GM12878 (cell line): ENCODE data around the gene TBC1D2B. TPM values are rescaled to one million over a fixed set of nuclear protein-coding genes. Genes with fewer than 3 reads are reported as not detected.
"Not testable (repeated sequence)": the region's sequence is repeated elsewhere in the genome, so short reads cannot be mapped to it uniquely, and the experiment has no call there.

Source experiments
- ATAC-seq: fragments of 200-7000 bp; cut with Tn5 transposase; 3 replicates; pipeline ENCODE4 v1.9.1; 2020; ENCODE audit warnings: mild to moderate bottlenecking, moderate library complexity
- BruUV-seq: library from RNA; stranded (reverse); fragments of 400-500 nt; replicated peaks from 2 replicates; lab custom pipeline; 2021; lab: Mats Ljungman, UMichigan
- CTCF ChIA-PET: fragments of 300-600 bp; sonication (Branson Sonifier 250); formaldehyde crosslinking; extraction: SDS; loops from one replicate; lab custom pipeline; 2021; ENCODE audit warnings: inconsistent platforms; lab: Yijun Ruan, JAX
- POLR2A ChIA-PET: fragments of 350-600 bp; formaldehyde crosslinking; extraction: SDS; loops from one replicate; lab custom pipeline; 2021; ENCODE audit warnings: inconsistent platforms; lab: Charles Lee
- RAD21 ChIA-PET: fragments of 300-600 bp; sonication (Branson Sonifier 250); formaldehyde crosslinking; loops from one replicate; lab custom pipeline; 2023; ENCODE audit warnings: antibody characterized with exemption; ENCODE audit not compliant: unreplicated experiment; lab: Charles Lee
- SMC1A ChIA-PET: fragments of 300-600 bp; sonication (Branson Sonifier 250); formaldehyde crosslinking; loops from one replicate; lab custom pipeline; 2023; ENCODE audit not compliant: unreplicated experiment, uncharacterized antibody; lab: Charles Lee
- DNase-seq: peaks from one replicate; pipeline ENCODE4 v3.0.0-alpha.2; 2011; ENCODE audit warnings: low read depth, low spot score
- FAIRE-seq: peaks from 3 replicates; lab custom pipeline; 2011; peaks lifted over from hg19 to GRCh38; lab: Jason Lieb, UNC
- H2AFZ ChIP-seq: 2 replicates; pipeline ENCODE4 v1.6.0; 2011; ENCODE audit warnings: low read depth, low read length, control low read depth; ENCODE audit not compliant: control insufficient read depth
- H3K27ac ChIP-seq: 2 replicates; pipeline ENCODE4 v1.5.1; 2011; ENCODE audit warnings: control low read depth; ENCODE audit not compliant: control insufficient read depth, insufficient read depth
- H3K27me3 ChIP-seq, 2 experiments: replicated peaks in 1 of 2; 2 replicates each; pipeline versions ENCODE4 v1.6.0 to v1.6.1; 2011; ENCODE audit warnings: low read length in 1 of 2; ENCODE audit not compliant: control insufficient read depth in 2 of 2, insufficient read depth in 2 of 2
- H3K36me3 ChIP-seq, 2 experiments: 2 replicates each; pipeline ENCODE4 v1.5.1; 2011; ENCODE audit warnings: low read length in 1 of 2; ENCODE audit not compliant: control insufficient read depth in 2 of 2, insufficient read depth in 2 of 2
- H3K4me1 ChIP-seq: 2 replicates; pipeline ENCODE4 v1.6.1; 2011; ENCODE audit warnings: mild to moderate bottlenecking, low read length, moderate library complexity, mixed read lengths; ENCODE audit not compliant: control insufficient read depth, insufficient read depth
- H3K4me2 ChIP-seq: 2 replicates; pipeline ENCODE4 v1.6.0; 2011; ENCODE audit warnings: control low read depth; ENCODE audit not compliant: control insufficient read depth, insufficient read depth
- H3K4me3 ChIP-seq: fragments of 200-600 bp; sonication (generic); 2 replicates; pipeline ENCODE4 v1.5.1; 2016
- H3K79me2 ChIP-seq: 2 replicates; pipeline ENCODE4 v1.6.0; 2011; ENCODE audit warnings: low read length; ENCODE audit not compliant: control insufficient read depth, insufficient read depth
- H3K9ac ChIP-seq: 2 replicates; pipeline ENCODE4 v1.8.0; 2011; ENCODE audit warnings: low read length, control low read depth, mixed read lengths; ENCODE audit not compliant: control insufficient read depth, insufficient read depth
- H3K9me3 ChIP-seq: replicated peaks from 3 replicates; pipeline ENCODE4 v1.5.1; 2011; ENCODE audit warnings: mild to moderate bottlenecking, low read length; ENCODE audit not compliant: control insufficient read depth, insufficient read depth
- H4K20me1 ChIP-seq: 2 replicates; pipeline ENCODE4 v1.6.0; 2011; ENCODE audit not compliant: control insufficient read depth, insufficient read depth
- NFYA ChIP-seq: IDR thresholded peaks from 2 replicates; pipeline ENCODE4 v1.6.1; 2011; ENCODE audit warnings: low read depth, mild to moderate bottlenecking, low read length, improper control_type of control experiment, borderline replicate concordance
- SREBF1 ChIP-seq: IDR thresholded peaks from 2 replicates; pipeline ENCODE4 v1.6.1; 2012; ENCODE audit warnings: mild to moderate bottlenecking, low read length
- WGBS: methylation state at CpG from one replicate; pipeline ENCODE4 v1.1.6; 2016; ENCODE audit warnings: low lambda C conversion rate; ENCODE audit not compliant: insufficient replicate concordance, insufficient coverage; ENCODE audit errors: missing lambda C conversion rate; 5-methylcytosine and 5-hydroxymethylcytosine counted together
- in situ Hi-C: fragments of 300-500 bp; cut with MboI; formaldehyde crosslinking; loops from 9 replicates; pipeline ENCODE4 v1.14.3; 2018; ENCODE audit warnings: mixed read lengths
- intact Hi-C: fragments of 100-400 bp; cut with micrococcal nuclease; formaldehyde crosslinking; loops from one replicate; pipeline ENCODE4 v1.14.2; 2022; ENCODE audit not compliant: unreplicated experiment
- polyA plus RNA-seq, 11 experiments: library from polyadenylated mRNA; depleted of rRNA in 4 of 11; unstranded in 6 of 11; stranded (reverse) in 5 of 11; fragments of >200 nt; fragmentation: Nextera tagmentation in 4 of 11; fragmentation: Illumina TruSeq in 1 of 11; extraction: Ambion mirVana in 4 of 11; extraction: Trizol in 1 of 11; gene quantifications; 1 replicate in 1 of 11; 2 replicates in 10 of 11; pipeline versions ENCODE4 v1.2.1 to v1.2.3, GENCODE V29; 2011 to 2016; ENCODE audit warnings: inconsistent platforms in 2 of 11, missing spikeins in 2 of 11, low read depth in 1 of 11
- total RNA-seq, 4 experiments: library from RNA; depleted of rRNA in 3 of 4; stranded (reverse); fragments of >200 nt in 3 of 4; fragmentation: Illumina TruSeq in 1 of 4; extraction: Trizol in 1 of 4; gene quantifications; 2 replicates each; pipeline versions ENCODE4 v1.2.1 to v1.2.3, GENCODE V29; 2013 to 2021
- TF ChIP-seq, protein P1 (sequence below): fragments of 450-650 bp; IDR thresholded peaks from 2 replicates; pipeline ENCODE4 v1.6.1; 2016; ENCODE audit warnings: mild to moderate bottlenecking, moderate library complexity, borderline replicate concordance

The TBC1D2B gene
- total and polyA plus RNA-seq, 10 of the 15 experiments (the other 5 are each of a cell fraction or from before 2014, with no cell fraction given), result 1.3 to 53.4 (median 19.4) TPM

DNA sequence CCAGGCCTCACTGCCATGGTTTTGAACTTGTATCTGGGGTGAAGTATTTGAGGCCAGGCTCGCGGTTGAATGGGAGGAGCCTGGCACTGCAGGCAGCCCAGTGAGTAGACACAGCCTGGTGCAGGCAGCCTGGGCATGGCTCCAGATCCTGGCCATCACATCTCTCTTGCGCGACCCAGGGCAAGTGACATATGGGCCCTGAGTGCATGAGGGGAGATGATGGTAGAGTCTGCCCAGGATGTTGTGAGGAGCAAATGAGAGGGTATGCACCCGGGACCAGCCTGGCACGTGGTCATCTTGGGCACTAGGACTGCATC, 103.5 kb downstream of the TBC1D2B start (continued):
- TF ChIP-seq NFYA (no peak), SREBF1 (no peak)
- TF ChIP-seq, protein P1, sequence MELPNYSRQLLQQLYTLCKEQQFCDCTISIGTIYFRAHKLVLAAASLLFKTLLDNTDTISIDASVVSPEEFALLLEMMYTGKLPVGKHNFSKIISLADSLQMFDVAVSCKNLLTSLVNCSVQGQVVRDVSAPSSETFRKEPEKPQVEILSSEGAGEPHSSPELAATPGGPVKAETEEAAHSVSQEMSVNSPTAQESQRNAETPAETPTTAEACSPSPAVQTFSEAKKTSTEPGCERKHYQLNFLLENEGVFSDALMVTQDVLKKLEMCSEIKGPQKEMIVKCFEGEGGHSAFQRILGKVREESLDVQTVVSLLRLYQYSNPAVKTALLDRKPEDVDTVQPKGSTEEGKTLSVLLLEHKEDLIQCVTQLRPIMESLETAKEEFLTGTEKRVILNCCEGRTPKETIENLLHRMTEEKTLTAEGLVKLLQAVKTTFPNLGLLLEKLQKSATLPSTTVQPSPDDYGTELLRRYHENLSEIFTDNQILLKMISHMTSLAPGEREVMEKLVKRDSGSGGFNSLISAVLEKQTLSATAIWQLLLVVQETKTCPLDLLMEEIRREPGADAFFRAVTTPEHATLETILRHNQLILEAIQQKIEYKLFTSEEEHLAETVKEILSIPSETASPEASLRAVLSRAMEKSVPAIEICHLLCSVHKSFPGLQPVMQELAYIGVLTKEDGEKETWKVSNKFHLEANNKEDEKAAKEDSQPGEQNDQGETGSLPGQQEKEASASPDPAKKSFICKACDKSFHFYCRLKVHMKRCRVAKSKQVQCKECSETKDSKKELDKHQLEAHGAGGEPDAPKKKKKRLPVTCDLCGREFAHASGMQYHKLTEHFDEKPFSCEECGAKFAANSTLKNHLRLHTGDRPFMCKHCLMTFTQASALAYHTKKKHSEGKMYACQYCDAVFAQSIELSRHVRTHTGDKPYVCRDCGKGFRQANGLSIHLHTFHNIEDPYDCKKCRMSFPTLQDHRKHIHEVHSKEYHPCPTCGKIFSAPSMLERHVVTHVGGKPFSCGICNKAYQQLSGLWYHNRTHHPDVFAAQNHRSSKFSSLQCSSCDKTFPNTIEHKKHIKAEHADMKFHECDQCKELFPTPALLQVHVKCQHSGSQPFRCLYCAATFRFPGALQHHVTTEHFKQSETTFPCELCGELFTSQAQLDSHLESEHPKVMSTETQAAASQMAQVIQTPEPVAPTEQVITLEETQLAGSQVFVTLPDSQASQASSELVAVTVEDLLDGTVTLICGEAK, result no peak

DNA sequence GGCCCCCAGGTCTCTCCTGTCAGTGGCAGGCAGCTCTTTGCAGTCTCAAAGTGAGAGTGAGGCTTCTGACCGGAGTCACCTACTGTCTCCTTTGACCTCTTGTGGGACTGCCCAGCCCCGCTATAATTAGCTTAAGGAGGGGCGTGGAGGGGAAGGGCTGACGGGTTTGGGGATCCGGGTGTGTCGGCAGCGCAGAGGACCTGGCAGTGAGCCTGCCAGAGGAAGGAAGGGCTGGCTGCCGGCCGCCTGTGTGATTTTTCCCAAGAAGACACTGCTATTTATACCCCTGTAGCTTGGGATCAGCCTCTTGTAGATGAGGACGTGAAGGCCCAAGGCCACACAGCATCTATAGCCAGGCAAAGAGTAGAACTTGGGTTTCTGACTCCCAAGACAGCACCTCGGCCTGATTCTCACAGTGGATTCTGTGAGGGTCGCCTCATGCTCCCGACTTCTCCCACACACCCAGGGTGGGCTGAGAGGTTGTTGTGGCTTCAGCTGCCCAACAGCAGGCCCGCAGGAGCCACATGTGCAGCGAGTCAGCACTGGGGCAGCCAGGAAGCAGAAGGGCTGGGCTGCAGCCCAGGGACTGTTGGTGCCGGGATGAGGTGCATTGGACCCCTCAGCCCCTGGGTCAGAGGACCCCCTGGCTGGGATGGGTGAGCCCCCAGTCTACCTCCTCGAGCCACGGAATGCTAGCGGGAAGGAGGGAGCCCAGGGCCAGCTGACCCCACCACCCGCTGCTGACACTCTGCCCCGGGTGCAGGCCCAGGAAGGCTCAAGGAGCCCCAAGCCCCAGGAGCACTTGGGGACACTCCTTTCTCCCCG, 104.0 kb downstream of the TBC1D2B start:
- H3K4me2 ChIP-seq, in situ Hi-C loops, H3K27me3 ChIP-seq, BruUV-seq, RAD21 ChIA-PET, intact Hi-C loops, H3K4me1 ChIP-seq, H4K20me1 ChIP-seq, DNase-seq, ATAC-seq, H3K36me3 ChIP-seq, CTCF ChIA-PET, H3K9ac ChIP-seq, H3K27ac ChIP-seq, H3K9me3 ChIP-seq, POLR2A ChIA-PET, H3K4me3 ChIP-seq, FAIRE-seq, H3K79me2 ChIP-seq, H2AFZ ChIP-seq: not testable (repeated sequence)
- WGBS, result 41% methylated on average over 10 of the region's 22 CpGs
- SMC1A ChIA-PET, result interaction anchor here (0.7 kb wide), 1 partner anchor 8 kb away, joined by 3 read pairs; no protein-coding TSS in a partner anchor

DNA sequence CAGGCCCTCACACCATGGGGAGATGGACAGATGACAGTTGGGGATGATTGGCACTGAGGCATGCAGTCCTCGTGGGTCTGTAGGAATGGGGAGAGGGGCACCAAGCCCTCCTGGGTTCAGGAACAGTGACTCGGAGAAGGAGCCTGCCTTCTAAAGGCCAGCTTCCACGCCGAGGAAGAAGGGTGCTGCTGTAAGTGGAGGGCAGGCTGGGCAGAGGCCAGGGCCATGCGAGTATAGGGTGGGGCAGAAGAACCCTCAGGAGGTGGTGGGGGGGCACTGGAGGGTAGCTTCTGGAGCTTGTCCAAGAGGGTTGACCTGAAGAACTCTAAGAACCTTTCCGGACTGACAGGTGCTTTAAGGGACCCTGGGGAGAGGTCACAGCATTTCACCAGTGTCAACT, 104.8 kb downstream of the TBC1D2B start:
- H3K27ac ChIP-seq, H3K9me3 ChIP-seq, H4K20me1 ChIP-seq, BruUV-seq, H3K4me1 ChIP-seq, SMC1A ChIA-PET, DNase-seq, ATAC-seq, H3K4me3 ChIP-seq, FAIRE-seq, in situ Hi-C loops, intact Hi-C loops, H3K36me3 ChIP-seq, H3K4me2 ChIP-seq, H3K9ac ChIP-seq, H3K79me2 ChIP-seq, RAD21 ChIA-PET, H2AFZ ChIP-seq, H3K27me3 ChIP-seq, CTCF ChIA-PET, POLR2A ChIA-PET: not testable (repeated sequence)
- WGBS, result 0% methylated on average over 2 of the region's 6 CpGs
